GM10847 (cell line): Measurements from ENCODE around the gene PGAM5.

Source experiments
- POLR2A ChIP-seq: IDR thresholded peaks from 2 replicates; pipeline ENCODE4 v1.6.1; 2011; ENCODE audit not compliant: insufficient read length; ENCODE audit errors: extremely low read depth

The PGAM5 gene

GRCh38 chr12:132754160-132754932 lies 43.7 kb downstream of the PGAM5 start:
- TF ChIP-seq POLR2A, result no peak

GRCh38 chr12:132759359-132759758 lies 48.7 kb downstream of the PGAM5 start:
- no peak for TF ChIP-seq POLR2A

- TF ChIP-seq POLR2A, result peak; percentile 35
Measured at GRCh38 chr12:132761032-132761920, 50.6 kb downstream of the PGAM5 start, which contains the start of gene ANKLE2. Gene ANKLE2, minus strand, starts transcription at chr12:132761832. Its CDS starts 34 bp downstream, at chr12:132761798.

GRCh38 chr12:132761921-132762583 lies 51.4 kb downstream of the PGAM5 start:
- peak; percentile 93 for TF ChIP-seq POLR2A

- TF ChIP-seq POLR2A, result no peak
Measured at GRCh38 chr12:132764231-132764630, 53.6 kb downstream of the PGAM5 start.

GRCh38 chr12:132765361-132765760 lies 54.7 kb downstream of the PGAM5 start:
- TF ChIP-seq POLR2A, result no peak

- TF ChIP-seq POLR2A, result no peak
Measured at GRCh38 chr12:132766380-132767085, 55.9 kb downstream of the PGAM5 start.

- no peak for TF ChIP-seq POLR2A
Measured at GRCh38 chr12:132771126-132771838, 60.6 kb downstream of the PGAM5 start.
